IPS-NIHi7 (cell line): ENCODE data around the gene YKT6.
"Not testable (repeated sequence)": the region's sequence is repeated elsewhere in the genome, so short reads cannot be mapped to it uniquely, and the experiment has no call there.

ENCODE experiments used
- DNase-seq: peaks from one replicate; pipeline ENCODE4 v3.0.0; 2012; ENCODE audit warnings: mixed read lengths; ENCODE audit errors: extremely low spot score

Gene YKT6

DNA sequence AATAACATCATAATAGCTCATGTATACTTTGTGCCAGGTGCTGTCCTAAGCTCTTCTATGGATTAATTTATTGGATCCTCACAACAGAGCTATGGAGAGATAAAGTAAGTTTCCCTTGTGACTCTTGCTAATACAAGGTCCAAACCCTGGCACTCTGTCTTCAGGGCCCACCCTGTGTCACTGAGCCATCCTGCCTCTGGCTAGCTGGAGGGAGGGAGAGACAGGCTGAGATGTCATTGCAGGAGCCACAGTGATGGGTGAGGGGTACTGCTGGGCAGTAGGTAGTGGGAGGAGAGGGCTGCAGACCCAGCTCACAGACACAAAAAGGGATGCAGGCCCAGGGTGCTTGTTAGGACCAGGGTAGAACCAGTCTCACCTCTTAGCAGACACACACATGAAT is 28.4 kb upstream of the YKT6 start:
- no peak for DNase-seq

DNA sequence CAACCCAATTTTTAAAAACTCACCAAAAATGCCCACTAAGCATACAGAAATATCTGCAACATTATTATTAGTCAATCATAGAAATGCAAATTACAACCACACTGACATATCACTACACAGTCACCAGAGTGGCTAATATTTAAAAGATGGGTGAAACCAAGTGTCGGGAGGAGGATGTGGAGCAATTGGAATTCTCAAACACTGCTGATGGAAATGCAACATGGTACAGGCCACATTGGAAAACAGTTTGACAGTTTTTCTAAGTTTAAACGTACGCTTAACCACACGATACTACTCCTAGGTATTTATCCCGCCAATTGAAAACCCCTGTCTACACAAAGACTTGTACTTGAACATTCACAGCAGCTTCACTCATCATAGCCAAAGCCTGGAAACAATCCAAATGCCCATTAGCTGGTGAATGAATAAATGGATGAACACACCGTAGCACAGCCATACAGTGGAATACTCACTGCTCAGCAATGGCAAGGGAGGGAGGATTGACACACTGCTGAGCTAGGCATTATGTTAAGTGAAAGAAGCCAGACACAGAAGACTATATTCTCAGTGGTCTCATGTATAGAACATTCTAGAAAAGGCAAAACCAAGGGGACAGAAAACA is 27.9 kb upstream of the YKT6 start:
- DNase-seq, result no peak

DNA sequence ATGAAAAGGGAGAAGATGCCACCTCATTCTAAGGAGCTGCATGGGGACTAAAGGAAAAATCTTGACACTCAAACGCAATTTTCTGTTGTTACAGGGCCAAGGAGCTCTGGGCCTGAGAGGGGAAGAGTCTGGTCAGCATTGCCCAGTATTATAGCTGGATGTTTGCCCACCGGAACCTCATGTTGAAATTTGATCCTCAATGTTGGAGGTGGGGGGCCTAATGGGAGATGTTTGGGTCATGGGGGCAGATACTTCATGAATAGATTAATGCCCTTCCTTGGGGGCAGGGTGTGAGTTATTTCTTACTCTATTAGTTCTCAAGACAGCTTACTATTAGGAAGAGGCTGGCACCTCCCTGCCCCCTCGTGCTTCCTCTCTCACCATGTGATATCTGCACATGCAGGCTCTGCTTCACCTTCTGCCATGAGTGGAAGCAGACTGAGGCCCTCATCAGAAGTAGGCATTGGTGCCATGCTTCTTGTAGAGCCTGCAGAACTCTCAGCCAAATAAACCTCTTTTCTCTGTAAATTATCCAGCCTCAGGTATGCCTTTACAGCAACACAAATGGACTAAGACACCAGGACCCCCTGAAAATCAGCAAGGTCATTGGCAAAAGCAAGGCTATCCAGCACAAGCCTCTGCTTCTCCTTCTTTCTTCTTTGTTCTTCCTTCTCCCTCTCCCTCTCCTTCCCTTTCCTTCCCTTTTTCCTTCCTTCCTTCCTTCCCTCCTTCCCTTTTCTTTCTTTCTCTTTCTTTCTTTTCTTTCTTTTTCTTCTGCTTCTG is 26.7 kb upstream of the YKT6 start:
- DNase-seq, result no peak

DNA sequence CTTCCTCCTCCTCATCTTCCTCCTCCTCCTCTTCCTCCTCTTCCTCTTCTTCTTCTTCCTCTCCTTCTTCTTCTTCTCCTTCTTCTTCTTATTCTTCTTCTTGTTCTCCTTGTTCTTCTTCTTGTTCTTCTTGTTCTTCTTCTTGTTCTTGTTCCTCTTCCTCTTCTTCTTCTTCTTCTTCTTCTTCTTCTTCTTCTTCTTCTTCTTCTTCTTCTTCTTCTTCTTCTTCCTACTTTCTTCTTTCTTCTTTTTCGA is 26.2 kb upstream of the YKT6 start:
- DNase-seq, result not testable (repeated sequence)

DNA sequence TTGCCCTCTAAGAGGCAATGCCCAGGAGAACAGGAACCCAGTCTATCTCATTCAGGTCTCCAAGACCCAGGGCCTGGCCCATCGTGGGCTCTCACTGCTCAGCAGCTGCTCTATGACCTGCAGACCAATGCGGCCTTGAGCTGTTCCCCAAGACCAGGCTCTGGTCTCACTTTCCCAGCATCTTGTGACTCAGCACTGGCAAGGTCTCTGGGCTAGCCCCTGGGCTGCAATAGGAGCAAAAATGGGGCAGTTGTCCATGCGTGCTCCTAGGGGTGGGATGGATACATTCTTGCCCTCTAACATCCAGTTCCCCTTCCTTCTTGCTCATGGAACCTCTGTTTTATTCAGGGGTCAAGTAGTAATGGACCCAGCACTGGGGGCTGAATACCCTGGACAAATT is 25.0 kb upstream of the YKT6 start:
- no peak for DNase-seq

DNA sequence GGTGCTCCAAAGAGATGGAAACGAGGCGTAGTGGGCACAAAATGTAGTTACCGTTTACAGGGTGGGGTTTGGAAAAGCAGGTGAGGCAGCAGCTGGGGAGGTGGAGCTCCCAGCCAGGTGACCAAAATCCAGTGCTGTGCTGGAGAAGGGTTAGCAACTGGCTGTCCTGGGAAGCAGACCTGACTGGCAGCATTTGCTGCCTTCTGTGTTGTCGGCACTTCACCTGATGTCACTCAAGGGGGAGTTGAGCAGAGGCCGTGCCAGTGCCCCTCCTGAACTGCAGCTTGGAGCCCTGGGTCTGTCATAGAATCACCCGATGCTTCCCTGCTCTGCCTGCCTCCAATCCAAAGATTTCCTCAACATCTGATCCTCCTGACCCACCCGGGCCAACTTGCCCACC is 24.3 kb upstream of the YKT6 start:
- no peak for DNase-seq

- DNase-seq, result no peak
These were observed 23.1 kb upstream of the YKT6 start for GRCh38 chr7:44177570-44178131.

DNA sequence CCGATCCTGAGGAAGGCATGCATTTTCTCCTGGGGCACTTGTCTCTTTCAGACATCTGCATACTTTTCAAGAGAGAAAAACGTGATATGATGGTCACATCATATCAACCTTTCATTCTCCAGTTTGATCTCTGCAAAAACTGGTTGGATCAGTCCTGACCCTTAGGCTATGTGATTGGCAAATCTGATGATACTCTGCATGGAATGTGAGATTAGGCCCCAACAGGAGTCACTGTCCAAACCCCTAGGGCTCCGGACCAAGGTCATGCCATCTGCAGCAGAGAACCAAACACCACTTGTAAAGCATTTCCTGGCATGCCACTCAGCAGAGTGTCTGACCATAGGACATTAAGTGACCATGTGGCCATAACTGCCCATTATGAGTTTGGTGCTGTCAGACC is 20.1 kb upstream of the YKT6 start:
- no peak for DNase-seq

GRCh38 chr7:44182827-44183226 is 18.0 kb upstream of the YKT6 start:
- no peak for DNase-seq

DNA sequence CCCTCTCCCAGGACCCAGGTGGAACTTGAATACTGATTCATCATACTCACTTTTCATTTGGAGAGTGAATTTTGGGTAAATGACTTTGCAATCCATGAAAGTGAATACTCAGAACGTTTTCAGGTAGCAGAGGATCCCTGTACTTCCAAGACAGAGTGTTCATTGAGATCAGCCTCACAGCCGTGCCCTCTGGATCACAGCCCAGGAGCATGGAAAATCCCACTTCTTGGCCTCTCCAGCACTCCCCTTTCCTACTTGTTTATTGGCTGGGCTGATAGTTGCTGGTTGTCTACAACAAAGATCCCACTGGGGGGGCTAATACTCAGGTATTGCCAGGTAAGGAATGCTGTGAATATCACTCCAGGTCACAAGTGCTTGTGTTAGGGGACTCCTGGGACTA is 17.4 kb upstream of the YKT6 start:
- no peak for DNase-seq

DNA sequence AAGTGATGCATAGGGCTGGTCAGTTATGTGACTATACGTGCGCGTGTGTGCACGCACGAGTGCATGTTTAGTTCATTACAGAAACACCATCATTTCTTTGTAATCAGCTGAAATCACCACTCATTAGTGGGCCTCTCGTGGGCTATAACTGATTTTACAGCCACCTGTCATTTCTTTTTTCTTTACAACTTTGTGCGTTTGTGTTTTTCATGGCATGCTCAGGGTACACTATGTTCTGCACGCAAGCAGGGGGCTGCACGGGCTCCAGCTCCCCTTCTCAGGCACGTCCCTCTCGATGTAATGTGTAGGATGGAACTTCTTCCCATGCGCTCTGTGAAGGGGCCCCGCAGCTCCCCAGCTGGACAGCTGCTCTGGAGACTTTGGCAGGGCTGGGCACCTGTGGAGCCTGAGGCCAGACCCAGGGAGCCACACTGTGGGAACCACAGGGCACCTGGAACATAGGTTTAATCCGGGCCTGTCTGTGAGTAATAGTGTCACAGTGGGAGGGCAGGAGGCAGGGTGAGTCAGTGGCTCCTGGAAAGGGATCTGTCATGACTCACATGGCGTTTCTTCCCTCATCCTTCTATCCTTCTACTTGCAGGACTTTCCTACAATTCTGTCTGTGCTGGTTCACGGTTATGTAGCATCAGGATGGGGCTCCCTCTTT is 16.4 kb upstream of the YKT6 start:
- DNase-seq, result peak; percentile 64

GRCh38 chr7:44184873-44185446 is 15.8 kb upstream of the YKT6 start:
- no peak for DNase-seq

- no peak for DNase-seq
These were observed 15.0 kb upstream of the YKT6 start for GRCh38 chr7:44185729-44186128.

DNA sequence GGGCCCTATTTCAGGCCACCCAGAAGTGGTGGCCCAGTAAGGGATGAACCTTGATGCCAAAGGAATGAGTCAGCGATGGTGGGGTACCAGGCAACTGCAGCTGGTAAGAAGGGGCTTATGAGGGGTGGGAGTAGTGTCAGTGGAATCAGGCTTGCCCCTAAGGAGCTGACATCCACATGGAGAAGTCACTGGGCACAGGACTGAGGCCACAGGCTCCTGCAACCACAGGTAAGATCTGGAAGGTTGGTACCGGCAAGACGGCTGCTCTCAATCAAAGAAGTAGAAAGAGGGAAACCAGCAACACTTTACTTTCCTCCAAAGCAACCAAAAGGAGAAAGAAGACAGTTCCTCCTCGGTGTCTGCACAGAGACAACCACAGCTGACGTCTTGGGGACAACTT is 14.0 kb upstream of the YKT6 start:
- no peak for DNase-seq

- DNase-seq, result no peak
These were observed 13.0 kb upstream of the YKT6 start for GRCh38 chr7:44187636-44188416.

DNA sequence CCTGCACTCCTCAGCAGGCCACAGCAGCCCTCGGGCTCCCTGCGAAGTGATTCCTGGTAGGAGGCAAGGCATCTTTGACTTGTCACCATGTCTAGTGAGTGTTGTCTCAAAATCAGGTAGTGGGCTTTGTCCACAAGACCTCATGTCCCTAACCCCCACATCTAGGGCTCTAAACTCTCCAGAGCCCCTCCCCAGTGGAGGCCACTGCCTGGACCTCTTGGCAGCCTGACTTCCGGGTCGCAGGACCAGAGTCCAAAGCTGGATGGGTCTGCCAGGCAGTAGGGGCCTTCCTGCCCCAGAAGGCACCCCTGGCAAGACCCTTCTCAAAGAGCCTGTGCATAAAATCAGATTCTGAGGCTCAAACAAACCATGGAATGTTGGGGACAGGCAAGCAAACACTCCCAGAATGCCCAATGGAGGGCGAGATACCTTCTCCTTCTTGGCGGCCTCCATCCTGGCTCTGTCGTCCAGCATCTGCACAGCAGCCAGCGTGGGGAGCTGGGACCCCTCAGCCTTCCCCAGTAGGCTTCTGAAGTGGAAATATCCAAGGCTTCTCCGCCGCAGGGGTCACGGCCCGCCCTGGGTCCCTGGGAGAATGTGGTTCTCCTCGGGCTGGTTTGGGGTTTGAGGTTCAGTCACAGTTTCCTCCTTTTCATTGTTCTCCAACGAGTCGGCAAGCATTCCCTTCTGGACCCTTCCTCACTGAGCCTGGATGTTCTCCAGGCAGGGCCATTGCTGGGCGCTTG is 12.1 kb upstream of the YKT6 start:
- DNase-seq, result no peak

DNA sequence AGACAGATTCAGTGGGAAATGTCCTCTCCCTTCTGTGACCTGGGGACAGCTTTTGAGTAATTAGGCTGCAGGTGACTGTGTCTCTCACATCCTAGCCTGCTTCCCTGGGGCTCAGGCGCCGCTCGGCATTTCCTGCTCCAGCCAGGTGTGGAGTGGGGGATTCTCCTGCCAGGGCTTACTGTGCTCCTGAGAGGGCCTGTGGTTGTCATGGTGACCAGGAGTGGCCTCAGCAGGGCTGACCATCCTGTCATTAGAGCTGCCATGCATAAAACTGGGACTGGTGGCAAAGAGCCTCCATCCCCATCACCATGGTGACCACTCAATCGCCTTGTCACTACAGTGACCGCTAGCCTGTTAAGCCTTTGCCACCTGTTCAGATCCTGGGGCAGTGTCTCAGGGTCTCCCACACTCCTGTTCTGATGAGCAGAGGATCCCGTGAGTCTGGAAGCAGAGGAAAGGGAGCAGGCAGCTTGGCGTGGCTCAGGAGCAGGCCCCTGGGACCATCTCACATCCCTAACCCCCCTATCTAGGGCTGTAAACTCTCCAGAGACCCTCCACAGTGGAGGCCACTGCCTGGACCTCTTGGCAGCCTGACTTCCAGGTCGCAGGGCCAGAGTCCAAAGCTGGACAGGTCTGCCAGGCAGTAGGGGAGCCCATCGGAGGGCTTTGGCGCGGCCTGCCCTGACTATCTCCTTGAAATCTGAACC is 11.3 kb upstream of the YKT6 start, which contains the start of gene GCK:
TSS of gene GCK (minus strand) at position 154 of the 707 bp plus-strand sequence. CDS start 486 bp downstream, outside the sequence.
- no peak for DNase-seq

GRCh38 chr7:44189993-44190872 is 10.5 kb upstream of the YKT6 start:
- no peak for DNase-seq

GRCh38 chr7:44191171-44191570 is 9.6 kb upstream of the YKT6 start:
- DNase-seq, result no peak
